ENCODE results near the gene CNPPD1.

CNPPD1 gene

DNA sequence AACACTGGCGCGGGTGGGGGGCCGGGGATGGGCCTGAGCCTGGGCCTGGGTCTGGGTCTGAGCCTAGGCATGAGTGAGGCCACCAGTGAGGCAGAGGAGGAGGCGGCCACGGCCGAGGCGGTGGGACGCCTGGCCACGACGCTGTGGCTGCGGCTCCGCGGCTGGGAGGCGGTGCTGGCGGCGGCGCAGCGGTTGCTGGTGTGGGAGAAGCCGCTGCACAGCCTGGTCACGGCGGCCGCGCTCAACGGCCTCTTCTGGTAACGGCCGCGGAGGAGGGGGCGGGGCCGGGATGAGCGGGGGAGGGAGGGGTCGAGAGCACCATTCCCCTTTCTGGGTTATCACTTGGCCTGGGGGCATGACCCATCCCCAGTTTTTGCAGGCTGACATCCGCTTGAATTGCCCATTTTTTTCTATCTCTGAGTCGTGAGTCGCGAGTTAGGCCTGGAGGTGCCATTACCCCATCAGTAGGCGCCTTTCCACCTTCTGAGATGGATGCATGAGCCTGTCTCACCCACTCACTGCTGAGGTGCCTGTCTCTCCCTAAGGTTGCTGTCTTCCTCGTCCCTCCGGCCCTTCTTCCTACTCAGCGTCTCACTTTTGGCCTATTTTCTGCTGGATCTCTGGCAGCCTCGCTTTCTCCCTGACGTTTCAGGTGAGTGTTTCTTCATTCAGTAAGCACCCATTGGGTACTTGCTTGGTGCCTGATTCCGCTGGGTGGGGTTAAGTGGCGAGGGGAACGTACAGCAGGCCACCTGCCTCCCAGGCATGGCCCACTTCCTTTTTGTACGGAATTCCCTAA lies 1.9 kb upstream of the CNPPD1 start:
- DNase-seq, result no peak

DNA sequence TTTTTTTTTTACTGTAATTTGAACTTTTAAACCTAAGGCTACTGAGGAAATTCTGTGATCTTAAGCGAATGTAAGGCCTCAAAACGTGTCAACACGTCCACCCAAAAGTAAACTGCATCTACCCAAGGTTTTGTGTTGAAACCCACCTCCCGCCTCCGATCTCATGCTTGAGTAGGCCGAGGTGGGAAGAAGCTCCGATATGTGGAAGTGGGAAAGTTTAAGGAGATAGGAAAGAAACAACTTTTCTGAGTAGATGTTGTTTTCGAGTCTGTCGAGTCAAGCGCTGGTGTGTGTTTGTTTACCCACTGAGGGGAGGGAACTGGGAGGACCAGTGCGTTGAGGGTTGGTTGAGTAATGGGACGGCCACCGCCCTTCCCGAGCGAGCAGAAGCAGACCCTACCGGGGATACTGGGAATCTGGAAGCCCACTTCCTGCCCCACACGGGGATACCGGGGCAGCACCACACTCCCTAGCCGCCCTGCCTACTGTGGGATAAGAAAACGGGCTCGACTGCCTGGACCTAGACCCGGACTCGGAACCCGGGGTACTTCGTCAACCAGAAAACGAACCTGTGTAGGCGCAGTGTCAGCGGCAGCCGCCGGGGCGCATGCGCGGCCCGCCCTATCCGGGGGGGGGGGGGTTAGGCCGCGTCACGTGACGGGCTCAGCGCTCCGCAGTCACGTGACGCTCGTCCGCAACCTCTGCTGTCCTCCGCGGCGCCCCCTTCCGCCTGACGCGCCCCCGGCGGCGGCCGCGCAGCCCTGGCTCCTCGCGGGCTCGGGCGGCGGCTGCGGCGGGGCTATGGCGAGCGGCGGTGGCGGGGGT lies 1.0 kb upstream of the CNPPD1 start, which contains the start of gene RETREG2:
RETREG2 (plus strand) TSS at position 724 of the 825 bp plus-strand sequence; CDS start at position 802, 78 bp downstream.
- DNase-seq, result peak; percentile 51

- no peak for DNase-seq
These were observed 552 bp downstream of the CNPPD1 start for GRCh38 chr2:219175928-219176817.

- DNase-seq, result no peak
These were observed 1.2 kb downstream of the CNPPD1 start for GRCh38 chr2:219175486-219175885.

DNA sequence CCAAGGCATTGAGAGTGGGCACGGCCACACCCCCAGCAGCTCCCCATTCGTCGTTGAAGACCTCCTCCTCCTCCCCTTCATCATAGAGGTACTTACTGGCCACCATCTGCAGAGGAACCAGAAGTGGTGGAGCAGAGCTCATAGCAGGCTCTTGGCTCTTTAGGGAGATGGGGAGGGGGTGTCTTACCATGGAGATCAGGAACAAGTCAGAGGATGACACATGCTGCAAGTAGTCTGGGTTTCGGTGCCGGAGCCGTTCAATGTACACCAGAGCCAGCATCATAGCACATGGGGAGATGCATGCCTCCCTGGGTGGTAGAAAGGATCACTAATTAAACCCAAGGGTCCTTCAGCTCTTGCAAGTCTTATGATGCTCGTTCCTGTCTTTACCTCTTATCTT lies 1.9 kb downstream of the CNPPD1 start:
- no peak for DNase-seq

DNA sequence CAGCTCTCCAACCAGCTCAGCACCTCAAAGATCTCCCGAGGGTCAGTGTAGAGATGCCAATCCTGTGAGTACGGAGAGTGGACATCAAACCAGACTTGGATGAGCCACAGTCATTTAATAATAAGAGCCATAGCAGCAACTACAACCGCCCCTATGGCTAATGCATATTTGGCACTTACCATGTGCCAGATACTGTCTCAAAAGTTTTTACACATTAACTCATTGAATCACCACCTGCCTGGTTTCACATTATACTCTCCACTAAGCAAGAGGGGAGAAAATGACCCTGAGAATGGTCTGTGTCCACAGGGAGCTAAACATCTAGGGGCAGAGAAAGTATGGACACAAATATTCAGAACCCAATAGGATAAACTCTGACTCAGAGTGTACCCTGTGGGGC lies 2.6 kb downstream of the CNPPD1 start:
- DNase-seq, result no peak

DNA sequence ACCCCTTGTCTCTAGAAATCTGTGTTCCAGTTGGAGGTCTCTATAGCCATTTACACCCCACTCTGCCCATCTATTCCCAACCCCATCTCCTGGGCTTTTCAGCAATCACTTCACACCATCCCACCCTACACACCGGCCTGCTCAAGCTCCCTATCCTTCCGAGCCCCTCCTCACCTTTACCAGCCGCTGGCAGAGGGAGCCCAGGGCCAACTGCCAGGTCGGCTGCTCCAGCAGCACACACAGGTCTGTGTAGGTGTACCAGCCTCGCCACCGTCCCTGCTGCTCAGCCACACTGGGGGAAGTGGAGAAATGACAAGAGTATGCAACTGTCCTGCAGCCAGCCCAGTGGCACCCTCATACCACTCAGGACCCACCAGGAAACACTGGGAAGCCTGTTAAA lies 3.5 kb downstream of the CNPPD1 start:
- DNase-seq, result no peak

DNA sequence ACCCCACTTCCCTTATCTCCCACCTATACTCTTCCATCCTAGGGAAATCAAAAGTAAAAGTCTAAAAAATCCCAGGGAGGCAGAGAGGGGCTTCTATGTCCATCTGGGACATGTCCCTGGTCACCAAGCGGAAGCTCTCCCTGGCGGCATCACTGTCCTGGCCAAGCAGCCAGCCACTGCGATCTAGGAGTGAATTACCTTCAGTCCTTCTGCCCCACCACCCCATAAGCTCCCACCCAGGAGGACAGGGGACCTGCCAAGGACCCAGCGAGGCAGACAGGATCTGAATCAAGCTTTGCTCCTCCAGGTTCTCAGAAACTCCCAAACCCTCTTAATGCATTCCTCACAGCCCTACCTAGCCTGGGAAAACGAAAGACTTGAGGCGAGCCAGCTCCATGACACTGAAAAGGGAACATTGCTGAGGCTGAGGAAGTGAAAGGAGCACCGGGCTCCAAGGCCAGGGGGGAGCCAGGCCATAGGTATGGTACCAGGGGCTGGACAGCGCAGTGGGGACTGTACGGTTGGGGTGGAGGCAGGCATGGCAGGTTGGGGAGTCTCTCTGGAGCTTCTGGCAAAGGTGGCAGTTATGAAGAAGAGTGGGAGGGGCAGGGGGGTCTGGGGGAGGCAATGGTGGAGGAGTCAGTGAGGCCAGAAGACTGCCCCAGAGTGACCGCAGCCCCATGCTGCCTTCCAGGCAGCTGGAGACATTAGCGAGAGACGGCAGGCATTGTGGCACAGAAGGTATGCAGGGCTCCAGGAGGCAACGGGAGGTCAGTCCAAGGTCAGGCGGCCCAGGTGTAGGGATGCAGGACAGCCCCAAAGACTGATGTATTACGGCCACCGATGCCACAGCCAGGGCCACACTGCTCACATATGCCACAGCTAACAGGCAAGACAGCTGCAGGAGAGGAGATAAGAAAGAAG lies 4.2 kb downstream of the CNPPD1 start:
- no peak for DNase-seq

- DNase-seq, result no peak
These were observed 5.5 kb downstream of the CNPPD1 start for GRCh38 chr2:219171231-219171651.

DNA sequence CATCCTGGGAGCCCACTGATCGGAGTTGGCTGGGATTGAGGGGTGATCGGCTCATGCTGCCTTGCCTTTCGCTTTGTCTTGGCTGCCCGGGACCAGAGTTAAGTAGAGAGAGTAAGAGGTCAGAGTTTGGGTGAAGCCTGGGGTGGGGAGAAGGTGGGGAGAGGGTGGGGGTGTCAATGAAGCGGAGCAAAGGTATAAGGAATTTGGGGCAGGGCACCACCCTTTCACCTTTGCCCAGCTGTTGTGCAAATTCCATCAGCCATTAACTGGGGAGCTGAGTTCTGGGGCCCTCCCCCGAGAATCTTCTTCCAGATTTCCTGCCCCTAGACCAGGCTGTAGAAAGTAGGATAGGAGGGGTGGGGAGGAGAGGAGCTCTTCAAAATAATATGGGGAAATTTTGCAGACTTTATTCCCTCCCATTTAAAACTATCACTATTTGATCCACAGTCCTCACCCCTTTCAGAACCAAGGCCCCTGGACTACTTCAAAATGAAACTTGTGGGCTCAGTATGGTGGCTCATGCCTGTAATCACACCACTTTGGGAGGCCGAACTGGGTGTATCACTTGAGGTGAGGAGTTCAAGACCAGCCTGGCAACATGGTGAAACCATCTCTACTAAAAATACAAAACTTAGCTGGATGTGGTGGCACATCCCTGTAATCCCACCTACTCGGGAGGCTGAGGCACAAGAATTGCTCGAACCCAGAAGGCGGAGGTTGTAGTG lies 6.6 kb downstream of the CNPPD1 start, which contains the start of gene SLC23A3:
SLC23A3 (minus strand) TSS at position 100 of the 725 bp plus-strand sequence; CDS start at position 55, 45 bp downstream.
- DNase-seq, result no peak

DNA sequence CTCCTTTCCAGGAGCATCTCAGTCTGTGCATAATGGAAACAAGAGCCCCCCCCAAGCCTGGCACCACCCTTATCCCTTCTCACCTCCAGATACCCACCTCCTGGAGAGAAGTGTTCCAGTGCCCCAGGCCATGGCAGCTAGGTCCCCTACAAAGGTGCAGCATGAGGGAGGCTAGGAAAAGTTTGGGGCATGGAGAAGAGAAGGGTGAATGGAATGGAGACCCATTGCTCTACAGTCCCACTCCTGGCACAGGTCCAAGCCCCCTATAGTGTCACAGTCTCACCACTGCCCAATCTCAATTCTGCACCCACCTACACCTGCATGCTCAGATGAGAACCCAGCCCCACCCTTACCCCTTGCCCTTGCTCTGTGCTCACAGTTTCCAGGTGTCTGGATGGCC lies 7.8 kb downstream of the CNPPD1 start:
- DNase-seq, result no peak

- no peak for DNase-seq
These were observed 8.2 kb downstream of the CNPPD1 start for GRCh38 chr2:219168526-219168925.

DNA sequence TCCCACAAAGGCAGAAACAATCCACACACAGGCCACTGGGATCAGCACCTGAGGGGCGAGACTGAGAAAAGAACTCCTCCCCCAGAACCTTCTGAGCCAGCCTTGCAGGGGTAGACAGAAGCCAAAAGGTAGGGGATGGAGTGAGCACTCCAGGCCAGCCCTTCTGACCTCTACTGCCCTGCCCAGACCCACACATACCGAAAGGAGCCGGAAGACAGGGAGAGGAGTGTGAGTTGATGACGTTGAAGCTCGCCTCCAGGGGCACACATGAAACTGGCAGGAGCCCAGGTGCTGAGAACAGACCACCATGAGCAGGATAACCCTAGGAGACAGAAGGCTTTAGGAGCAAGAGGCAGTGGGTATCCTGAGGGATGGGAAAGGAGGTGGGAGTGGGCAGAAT lies 8.7 kb downstream of the CNPPD1 start:
- no peak for DNase-seq

DNA sequence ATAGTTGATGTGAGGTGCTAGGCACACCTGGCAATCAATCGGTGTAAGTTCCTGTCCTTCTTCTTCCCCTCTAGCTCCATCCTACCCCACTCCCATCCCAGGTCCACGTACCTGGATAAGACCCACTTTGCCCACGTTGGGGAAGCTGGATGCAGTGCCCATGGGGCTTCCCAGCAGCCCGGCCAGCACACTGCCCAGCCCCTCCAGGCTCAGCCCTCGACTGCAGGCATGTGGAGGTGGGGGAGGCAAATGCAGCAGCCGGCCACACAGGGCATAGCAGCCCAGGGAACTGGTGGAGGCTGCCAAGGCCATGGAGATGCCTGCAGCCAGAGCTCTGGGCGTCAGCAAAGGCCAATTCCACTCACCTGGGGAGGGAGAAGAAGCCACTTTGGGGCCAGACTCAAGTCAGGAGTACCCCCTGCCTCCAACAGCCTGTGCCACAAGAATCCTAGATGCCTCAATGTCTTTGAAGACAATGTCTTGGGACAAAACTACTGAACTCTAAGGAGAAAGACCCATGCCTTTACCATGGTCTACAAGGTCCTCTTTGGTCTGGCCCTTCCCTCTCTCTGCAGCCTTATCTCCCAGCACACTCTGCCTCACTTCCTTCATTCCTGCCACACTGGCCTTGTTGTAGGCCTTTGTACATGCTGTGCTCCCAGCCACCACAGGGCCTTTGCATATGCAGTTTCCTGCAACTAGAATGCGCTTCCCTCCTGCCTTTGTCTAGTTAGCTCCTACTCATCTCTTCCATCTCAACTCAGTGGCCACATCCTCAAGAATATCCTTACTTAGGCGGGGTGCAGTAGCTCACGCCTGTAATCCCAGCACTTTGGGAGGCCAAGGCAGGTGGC lies 11.4 kb downstream of the CNPPD1 start:
- no peak for DNase-seq

- no peak for DNase-seq
These were observed 13.6 kb downstream of the CNPPD1 start for GRCh38 chr2:219163156-219163555.

- no peak for DNase-seq
These were observed 15.6 kb downstream of the CNPPD1 start for GRCh38 chr2:219161097-219161496.

- DNase-seq, result peak; percentile 40
These were observed 16.3 kb downstream of the CNPPD1 start, which contains the start of gene NHEJ1 for GRCh38 chr2:219160186-219161017. NHEJ1 (minus strand) TSS chr2:219160815; CDS start chr2:219158362, 2,453 bp downstream.

DNA sequence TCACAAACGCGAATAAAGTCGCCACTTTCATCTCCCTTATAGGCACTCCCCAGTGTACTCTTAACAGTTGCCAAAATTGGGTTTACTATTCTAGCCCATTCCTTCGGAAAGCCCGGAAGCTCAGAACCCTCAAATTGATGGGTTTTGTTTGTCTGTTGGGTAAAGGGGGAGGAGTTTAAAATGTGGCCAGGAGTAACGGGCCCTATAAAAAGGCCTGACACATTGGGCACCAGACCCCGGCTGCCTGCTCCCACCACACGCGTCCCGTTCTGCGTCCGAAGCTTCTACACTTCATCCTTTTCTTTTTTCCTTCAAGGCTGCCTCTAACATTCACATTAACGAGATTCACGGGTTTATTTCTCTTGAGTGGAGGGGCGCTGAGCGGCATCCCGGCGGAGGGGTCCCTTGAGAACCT lies 16.9 kb downstream of the CNPPD1 start:
- DNase-seq, result no peak

- DNase-seq, result no peak
These were observed 18.1 kb downstream of the CNPPD1 start for GRCh38 chr2:219158586-219158985.
